ENCODE results near the gene ZFP36L2. TPM values are rescaled to one million over a fixed set of nuclear protein-coding genes. Genes with fewer than 3 reads are reported as not detected.
A peak's percentile ranks its signal among the peaks of the same experiment; 100 is the strongest.

The ZFP36L2 gene
- total and polyA plus RNA-seq, 2 donors (not counting 1 experiment from before 2014, with no cell fraction given): 16.7 to 26.7 TPM

GRCh38 chr2:43220229-43220751 is 6.1 kb downstream of the ZFP36L2 start:
- TF ChIP-seq EZH2 (IDR thresholded peaks at IDR 0.05; ENCODE audit: low read length, missing control alignments) (no peak), CTCF (conservative IDR thresholded peaks at IDR 0.05 in 1 of 2, IDR thresholded peaks at IDR 0.05 in 1 of 2; ENCODE audit: low read depth in 1 of 2, low read length in 2 of 2) (peak in 1 of 2 donors; percentile 9)
- H3K4me1 ChIP-seq (ENCODE audit: control insufficient read depth, extremely low read depth, insufficient read depth, low read length): peaks cover 19% of the 10 kb centered on the region
- peak overlapping the region; percentile 20 to 99 (median 57) for H3K4me3 ChIP-seq (replicated peaks in 1 of 4; ENCODE audit: control extremely low read depth in 1 of 4, insufficient read depth in 1 of 4, low read depth in 3 of 4, low read length in 4 of 4)
- H3K36me3 ChIP-seq (ENCODE audit: control insufficient read depth, insufficient read depth, low read length): peaks cover 8% of the 10 kb centered on the region
- peak overlapping the region; percentile 95 for H3K4me2 ChIP-seq (ENCODE audit: extremely low read depth, insufficient read depth, low read length)
- peaks cover 38% of the 10 kb centered on the region for H3K79me2 ChIP-seq (ENCODE audit: control insufficient read depth, insufficient read depth, low read length)
- no peak overlapping the region for H2AFZ ChIP-seq (ENCODE audit: low read length)
- peak overlapping the region; percentile 50 for H3K9ac ChIP-seq (ENCODE audit: insufficient read depth, low read length)
- DNase-seq (ENCODE audit: low read depth in 2 of 2): peak; percentile 38 to 67
- no peaks in the 10 kb centered on the region for H3K9me3 ChIP-seq (ENCODE audit: control insufficient read depth, insufficient read depth, low read depth, low read length)
- no peaks in the 10 kb centered on the region for H3K27me3 ChIP-seq (ENCODE audit: control insufficient read depth, insufficient read depth, low read length)
- H3K27ac ChIP-seq (ENCODE audit: insufficient read depth, low read length): peak overlapping the region; percentile 84
- no peaks in the 10 kb centered on the region for H4K20me1 ChIP-seq (ENCODE audit: control insufficient read depth, extremely low read depth, insufficient read depth, low read length)

GRCh38 chr2:43219383-43220228 is 6.8 kb downstream of the ZFP36L2 start:
- Histone ChIP-seq H3K9me3 (ENCODE audit: control insufficient read depth, insufficient read depth, low read depth, low read length) (no peaks in the 10 kb centered on the region), H3K79me2 (ENCODE audit: control insufficient read depth, insufficient read depth, low read length) (peaks cover 31% of the 10 kb centered on the region), H3K9ac (ENCODE audit: insufficient read depth, low read length) (peak overlapping the region; percentile 50), H3K4me1 (ENCODE audit: control insufficient read depth, extremely low read depth, insufficient read depth, low read length) (peaks cover 19% of the 10 kb centered on the region), H3K4me3 (replicated peaks in 1 of 4; ENCODE audit: control extremely low read depth in 1 of 4, insufficient read depth in 1 of 4, low read depth in 3 of 4, low read length in 4 of 4) (peak overlapping the region; percentile 20 to 99 (median 57)), H3K36me3 (ENCODE audit: control insufficient read depth, insufficient read depth, low read length) (peaks cover 4% of the 10 kb centered on the region), H3K27me3 (ENCODE audit: control insufficient read depth, insufficient read depth, low read length) (no peaks in the 10 kb centered on the region), H3K4me2 (ENCODE audit: extremely low read depth, insufficient read depth, low read length) (peak overlapping the region; percentile 95), H3K27ac (ENCODE audit: insufficient read depth, low read length) (peak overlapping the region; percentile 84), H4K20me1 (ENCODE audit: control insufficient read depth, extremely low read depth, insufficient read depth, low read length) (no peaks in the 10 kb centered on the region), H2AFZ (ENCODE audit: low read length) (no peak overlapping the region)
- TF ChIP-seq CTCF (conservative IDR thresholded peaks at IDR 0.05 in 1 of 2, IDR thresholded peaks at IDR 0.05 in 1 of 2; ENCODE audit: low read depth in 1 of 2, low read length in 2 of 2): no peak
- no peak for TF ChIP-seq EZH2 (IDR thresholded peaks at IDR 0.05; ENCODE audit: low read length, missing control alignments)
- DNase-seq (ENCODE audit: low read depth in 2 of 2): peak; percentile 84 to 89

- H3K79me2 ChIP-seq (ENCODE audit: control insufficient read depth, insufficient read depth, low read length): peaks cover 24% of the 10 kb centered on the region
- H3K4me3 ChIP-seq (replicated peaks in 1 of 4; ENCODE audit: control extremely low read depth in 1 of 4, insufficient read depth in 1 of 4, low read depth in 3 of 4, low read length in 4 of 4): peak overlapping the region; percentile 20 to 99 (median 57)
- no peak for TF ChIP-seq EZH2 (IDR thresholded peaks at IDR 0.05; ENCODE audit: low read length, missing control alignments)
- TF ChIP-seq CTCF (conservative IDR thresholded peaks at IDR 0.05 in 1 of 2, IDR thresholded peaks at IDR 0.05 in 1 of 2; ENCODE audit: low read depth in 1 of 2, low read length in 2 of 2): no peak
- peaks cover 2% of the 10 kb centered on the region for H3K36me3 ChIP-seq (ENCODE audit: control insufficient read depth, insufficient read depth, low read length)
- peak overlapping the region; percentile 84 for H3K27ac ChIP-seq (ENCODE audit: insufficient read depth, low read length)
- H3K4me2 ChIP-seq (ENCODE audit: extremely low read depth, insufficient read depth, low read length): peak overlapping the region; percentile 95
- no peaks in the 10 kb centered on the region for H3K27me3 ChIP-seq (ENCODE audit: control insufficient read depth, insufficient read depth, low read length)
- no peaks in the 10 kb centered on the region for H4K20me1 ChIP-seq (ENCODE audit: control insufficient read depth, extremely low read depth, insufficient read depth, low read length)
- DNase-seq (ENCODE audit: low read depth in 2 of 2): peak; percentile 21 to 34
- peak overlapping the region; percentile 40 for H3K9ac ChIP-seq (ENCODE audit: insufficient read depth, low read length)
- H2AFZ ChIP-seq (ENCODE audit: low read length): no peak overlapping the region
- H3K4me1 ChIP-seq (ENCODE audit: control insufficient read depth, extremely low read depth, insufficient read depth, low read length): peaks cover 19% of the 10 kb centered on the region
- no peaks in the 10 kb centered on the region for H3K9me3 ChIP-seq (ENCODE audit: control insufficient read depth, insufficient read depth, low read depth, low read length)
These were observed 7.6 kb downstream of the ZFP36L2 start for GRCh38 chr2:43218702-43219382.

All from fibroblast of lung (primary cell).